ENCODE data around the gene NSUN6.
"Not testable (repeated sequence)": the region's sequence is repeated elsewhere in the genome, so short reads cannot be mapped to it uniquely, and the experiment has no call there.

NSUN6 gene

GRCh38 chr10:18606051-18606695 is 45.2 kb downstream of the NSUN6 start:
- DNase-seq (ENCODE audit: low spot score): no peak
- TF ChIP-seq CTCF (IDR thresholded peaks at IDR 0.05; ENCODE audit: extremely low read depth, missing control alignments): no peak

GRCh38 chr10:18601321-18601720 is 50.1 kb downstream of the NSUN6 start:
- DNase-seq (ENCODE audit: low spot score): no peak
- no peak for TF ChIP-seq CTCF (IDR thresholded peaks at IDR 0.05; ENCODE audit: extremely low read depth, missing control alignments)

DNA sequence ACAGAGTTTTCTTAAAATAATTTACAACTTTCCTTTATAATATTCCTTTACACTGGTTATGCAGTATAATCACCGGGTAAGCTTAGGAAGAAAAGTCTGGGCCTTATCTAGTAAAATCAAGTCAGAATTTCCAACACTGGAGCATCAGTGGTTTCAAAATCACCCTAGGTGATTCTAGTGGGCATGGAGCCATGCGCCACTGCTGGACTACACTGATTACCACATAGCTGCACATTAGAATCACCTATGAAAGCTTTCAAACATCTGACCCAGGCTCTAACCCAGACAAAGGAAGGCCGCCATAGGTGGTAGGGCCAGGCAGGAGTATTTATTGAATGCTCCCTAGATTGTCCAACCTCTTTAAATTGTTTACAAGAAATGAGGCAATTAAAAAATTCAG is 52.0 kb downstream of the NSUN6 start:
- TF ChIP-seq CTCF (IDR thresholded peaks at IDR 0.05; ENCODE audit: extremely low read depth, missing control alignments): no peak
- no peak for DNase-seq (ENCODE audit: low spot score)

DNA sequence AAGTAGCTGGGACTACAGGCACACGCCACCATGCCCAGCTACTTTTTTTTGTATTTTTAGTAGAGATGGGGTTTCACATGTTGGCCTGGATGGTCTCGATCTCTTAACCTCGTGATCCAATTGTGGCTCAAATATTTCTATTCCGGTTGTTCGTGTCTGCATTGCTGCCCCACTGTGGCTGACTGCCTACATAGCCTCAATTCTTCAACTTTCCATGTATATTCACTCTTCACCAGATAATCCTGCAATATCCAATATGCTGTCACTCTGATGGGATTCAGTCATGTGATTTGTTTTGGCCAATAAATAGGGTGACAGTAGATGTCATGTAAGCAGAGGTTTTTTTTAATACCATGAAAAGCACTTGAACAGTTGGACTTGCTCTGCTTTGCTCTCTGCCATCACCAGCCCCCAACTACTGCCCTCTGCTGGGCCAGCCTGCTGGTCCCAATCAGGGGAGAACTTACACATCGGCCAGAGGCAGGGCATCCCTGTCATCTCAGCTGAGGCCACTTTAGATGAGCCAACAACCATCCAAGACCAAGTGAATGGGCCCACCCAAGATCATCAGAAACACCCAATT is 56.7 kb downstream of the NSUN6 start:
- no peak for DNase-seq (ENCODE audit: low spot score)
- no peak for TF ChIP-seq CTCF (IDR thresholded peaks at IDR 0.05; ENCODE audit: extremely low read depth, missing control alignments)

- DNase-seq (ENCODE audit: low spot score): not testable (repeated sequence)
These were observed 60.2 kb downstream of the NSUN6 start for GRCh38 chr10:18591141-18591540.

DNA sequence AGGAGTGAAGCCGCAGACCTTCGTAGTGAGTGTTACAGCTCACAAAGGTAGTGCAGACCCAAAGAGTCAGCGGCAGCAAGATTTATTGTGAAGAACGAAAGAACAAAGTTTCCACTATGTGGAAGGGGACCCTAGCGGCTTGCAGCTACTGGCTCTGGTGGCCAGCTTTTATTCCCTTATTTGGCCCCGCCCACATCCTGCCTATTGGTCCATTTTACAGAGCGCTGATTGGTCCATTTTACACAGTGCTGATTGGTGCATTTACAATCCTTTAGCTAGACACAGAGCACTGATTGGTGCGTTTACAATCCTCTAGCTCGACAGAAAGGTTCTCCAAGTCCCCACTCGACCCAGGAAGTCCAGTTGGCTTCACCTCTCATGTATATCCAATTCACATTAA is 64.8 kb downstream of the NSUN6 start:
- DNase-seq (ENCODE audit: low spot score): not testable (repeated sequence)

DNA sequence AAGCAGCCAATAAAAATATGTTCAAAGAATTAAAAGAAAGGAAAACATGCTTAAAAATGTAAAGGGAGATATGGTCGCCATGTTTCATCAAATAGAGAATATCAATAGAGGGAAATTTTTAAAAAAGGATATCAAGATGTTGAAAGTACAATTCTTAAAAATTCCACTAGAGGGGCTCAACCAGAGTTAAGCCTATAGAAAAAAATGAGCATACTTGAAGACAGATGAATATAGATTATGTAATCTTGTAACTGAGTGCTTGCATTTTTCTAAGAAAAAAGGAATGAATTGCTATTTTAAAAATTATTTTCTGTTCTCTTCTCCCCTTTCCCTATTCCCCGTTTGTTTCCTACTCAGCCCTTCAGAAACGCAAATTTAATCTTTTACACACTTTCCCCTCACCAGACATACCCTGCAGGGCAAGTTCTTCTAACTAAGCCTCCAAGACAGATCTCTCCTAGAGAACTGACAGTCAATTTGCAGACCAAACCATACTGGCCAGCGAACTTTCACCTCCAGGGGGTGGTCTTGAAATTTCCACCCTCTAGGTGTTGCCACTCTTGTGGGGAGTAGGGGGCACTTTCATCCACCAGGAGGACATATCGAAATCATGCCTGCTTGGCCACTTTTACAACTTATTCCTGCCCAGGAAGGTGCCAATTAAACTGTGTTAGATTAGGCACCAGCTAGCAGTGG is 67.7 kb downstream of the NSUN6 start:
- no peak for DNase-seq (ENCODE audit: low spot score)

More for the DNA sequence above, 67.7 kb downstream of the NSUN6 start:
- no peak for TF ChIP-seq CTCF (IDR thresholded peaks at IDR 0.05; ENCODE audit: extremely low read depth, missing control alignments)

Measured in GM20000 (cell line).